HL-60/S4 (cell line): Measurements from ENCODE around the gene OR2D2.
"Not testable (repeated sequence)": the region's sequence is repeated elsewhere in the genome, so short reads cannot be mapped to it uniquely, and the experiment has no call there.

Source experiments
- in situ Hi-C: fragments of 300-500 bp; cut with MboI; formaldehyde crosslinking; loops from 2 replicates; pipeline ENCODE4 v1.14.3; 2022; ENCODE audit warnings: low sequenced_read_pairs

The OR2D2 gene, protein sequence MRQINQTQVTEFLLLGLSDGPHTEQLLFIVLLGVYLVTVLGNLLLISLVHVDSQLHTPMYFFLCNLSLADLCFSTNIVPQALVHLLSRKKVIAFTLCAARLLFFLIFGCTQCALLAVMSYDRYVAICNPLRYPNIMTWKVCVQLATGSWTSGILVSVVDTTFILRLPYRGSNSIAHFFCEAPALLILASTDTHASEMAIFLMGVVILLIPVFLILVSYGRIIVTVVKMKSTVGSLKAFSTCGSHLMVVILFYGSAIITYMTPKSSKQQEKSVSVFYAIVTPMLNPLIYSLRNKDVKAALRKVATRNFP

GRCh38 chr11:6892400-6892799 is at the start of gene OR2D2:
TSS of gene OR2D2 (minus strand) at chr11:6892500. CDS start at chr11:6892500, 0 bp downstream.
- in situ Hi-C loops, result no loop called here

DNA sequence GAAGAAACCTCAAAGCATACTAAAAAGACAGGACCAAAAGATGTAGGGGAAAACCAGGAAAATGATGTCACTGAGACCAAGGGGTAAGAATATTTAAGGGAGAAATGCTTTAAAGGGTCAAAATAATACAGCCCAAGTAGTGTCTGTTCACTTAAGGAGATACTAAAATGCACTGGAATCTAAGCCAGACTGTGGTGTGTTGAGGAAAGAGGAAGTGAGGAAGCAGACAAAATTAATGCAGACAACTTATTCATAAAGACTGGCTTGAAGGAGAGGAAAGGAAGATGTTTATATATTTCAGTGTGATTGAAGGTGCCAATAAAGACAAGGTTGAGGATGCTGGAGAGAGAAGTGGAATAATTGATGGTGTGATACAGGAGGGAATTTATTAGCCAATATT is 49.7 kb upstream of the OR2D2 start:
- in situ Hi-C loops, result no loop called here

- in situ Hi-C loops, result no loop called here
These were observed 39.8 kb upstream of the OR2D2 start for GRCh38 chr11:6932145-6932544.

DNA sequence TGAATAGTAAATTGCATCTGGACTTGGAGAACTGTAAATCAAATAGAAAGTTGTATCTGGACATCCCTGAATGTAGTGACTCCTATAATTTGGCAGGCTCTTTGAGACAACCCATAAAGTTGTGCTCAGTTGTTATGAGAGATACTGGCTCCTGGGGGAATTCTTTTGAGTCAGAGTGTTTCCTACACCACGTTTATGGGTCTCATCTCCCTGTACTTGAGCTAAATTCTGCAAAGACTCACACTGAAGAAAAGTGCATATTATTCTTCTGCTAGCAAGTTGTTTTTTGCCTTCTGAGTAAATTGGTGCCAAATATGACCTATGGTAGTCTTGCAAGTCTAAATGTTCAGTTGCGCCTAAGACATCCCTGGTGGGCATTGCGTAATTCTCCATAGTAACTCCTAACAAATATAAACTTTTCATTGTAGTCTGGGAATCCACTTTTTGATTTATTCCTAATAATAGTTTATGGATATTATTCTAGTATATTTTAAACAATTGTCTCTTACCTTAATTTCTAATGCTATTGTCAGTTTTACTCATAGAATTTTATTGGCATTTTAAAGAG is 38.9 kb upstream of the OR2D2 start:
- in situ Hi-C loops, result no loop called here

DNA sequence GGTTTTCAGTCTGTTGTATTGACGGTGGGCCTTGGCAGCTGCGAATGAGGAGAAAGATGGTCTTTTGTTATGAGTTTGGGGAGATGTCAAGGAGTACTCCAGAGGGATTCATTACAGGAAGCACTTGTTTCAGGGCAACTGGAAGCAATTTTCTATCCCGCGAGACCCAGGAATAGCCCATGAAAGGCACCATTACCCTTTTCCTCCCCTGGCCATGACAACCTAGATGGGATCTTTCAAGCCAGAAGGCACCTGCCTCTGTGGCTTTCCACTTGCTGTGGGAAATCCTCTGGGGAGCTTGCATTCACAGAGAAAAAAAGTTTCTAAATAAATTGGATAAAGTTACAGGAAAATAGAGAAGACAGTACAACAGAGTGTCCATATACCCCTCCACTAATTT is 36.6 kb upstream of the OR2D2 start:
- in situ Hi-C loops, result no loop called here

DNA sequence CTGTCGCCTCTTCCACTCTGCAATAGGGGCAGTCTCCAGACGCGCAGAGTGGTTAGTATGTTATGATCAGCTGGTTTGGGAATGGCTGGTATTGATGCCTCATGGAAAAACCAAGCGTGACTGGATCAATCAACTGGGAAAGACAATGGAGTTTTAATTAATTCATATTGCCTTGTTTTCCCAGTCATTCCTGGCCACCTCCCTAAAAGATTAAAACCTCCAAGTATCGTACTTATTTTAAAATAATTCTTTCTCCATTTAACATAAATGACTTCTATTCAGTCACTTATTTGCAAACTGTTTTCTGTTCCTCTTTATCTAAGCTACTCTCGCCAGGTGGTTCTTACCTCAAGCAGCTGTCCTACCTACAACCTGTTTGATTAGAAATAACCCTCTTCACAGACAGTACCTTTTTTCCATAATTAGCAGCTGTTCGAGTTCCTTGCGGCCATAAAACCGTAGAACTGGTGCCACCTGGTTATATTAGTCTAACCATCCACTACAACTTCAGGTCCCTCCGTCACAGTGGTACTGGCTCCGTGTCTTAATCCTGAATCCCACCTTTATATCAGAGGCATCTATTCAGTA is 34.8 kb upstream of the OR2D2 start:
- in situ Hi-C loops, result no loop called here

DNA sequence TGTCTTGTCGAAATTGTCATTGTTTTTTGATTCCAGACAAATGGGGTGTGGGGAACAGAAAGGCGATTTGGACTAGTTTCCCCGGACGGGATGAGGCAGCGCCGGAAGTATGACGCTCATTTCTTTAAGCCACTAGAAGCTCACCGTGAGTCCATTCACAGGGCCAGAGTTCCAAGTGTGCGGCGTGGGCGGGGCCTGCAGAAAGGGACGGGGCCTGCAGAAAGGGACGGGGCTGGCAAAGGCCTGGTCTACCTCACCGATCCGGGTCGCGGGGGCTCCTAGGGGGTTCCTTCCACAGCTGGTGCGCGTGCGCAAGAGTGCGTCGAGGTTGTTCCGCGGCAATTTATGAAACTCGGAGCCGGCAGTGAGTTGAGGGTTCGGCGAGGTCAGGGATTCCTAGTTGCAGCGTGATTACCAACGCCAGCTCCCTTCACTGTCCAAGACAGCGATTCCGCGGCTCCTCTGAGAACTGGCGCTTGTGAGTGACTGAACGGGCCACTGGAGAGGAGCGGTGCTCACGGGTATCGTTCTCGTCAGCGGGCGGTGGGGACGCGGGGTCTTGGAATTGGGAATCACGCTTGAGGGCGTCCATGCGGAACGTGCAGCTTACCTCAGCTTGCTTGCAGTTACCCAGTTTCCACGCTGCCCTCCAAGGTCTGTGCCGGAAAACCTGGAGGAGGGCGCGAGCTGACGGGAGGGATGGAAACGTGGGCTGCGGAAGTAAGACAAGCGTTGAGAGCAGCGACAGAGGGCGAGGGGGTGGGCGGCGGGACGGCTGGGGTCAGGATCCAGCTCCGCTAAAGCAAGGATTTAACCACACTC is 34.1 kb upstream of the OR2D2 start, which contains the start of gene ZNF215:
Gene ZNF215 (plus strand): TSS at position 219 of the 822 bp plus-strand sequence. CDS start 5,847 bp downstream, outside the sequence.
- in situ Hi-C loops, result no loop called here

DNA sequence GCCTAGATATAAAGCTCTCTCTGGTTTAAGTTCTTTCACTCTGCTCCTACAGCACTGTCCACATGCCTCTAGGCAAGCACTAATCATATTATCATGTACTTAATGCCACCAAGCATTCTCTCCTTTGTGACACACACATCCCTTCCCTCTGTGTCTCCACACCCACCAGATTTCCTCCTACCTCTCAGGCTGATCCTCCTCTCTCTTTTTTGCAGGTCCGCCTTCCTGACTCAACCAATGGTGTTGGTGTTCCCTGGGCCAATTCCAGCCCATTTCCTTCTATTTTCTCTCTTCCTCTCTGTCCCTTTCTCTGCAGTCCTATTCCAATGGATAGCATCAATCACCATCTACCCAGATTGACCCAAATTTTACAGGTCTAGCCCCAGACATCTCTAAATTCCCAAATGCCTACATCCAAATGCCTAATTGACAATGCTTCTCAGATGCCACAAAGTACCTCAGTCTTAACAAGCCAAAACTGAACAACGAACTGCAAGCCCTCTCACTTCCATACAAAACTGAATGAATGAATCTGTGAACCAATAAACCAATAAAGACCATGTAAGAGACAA is 33.4 kb upstream of the OR2D2 start:
- in situ Hi-C loops, result no loop called here

- in situ Hi-C loops, result no loop called here
These were observed 32.8 kb upstream of the OR2D2 start for GRCh38 chr11:6925007-6925577.

DNA sequence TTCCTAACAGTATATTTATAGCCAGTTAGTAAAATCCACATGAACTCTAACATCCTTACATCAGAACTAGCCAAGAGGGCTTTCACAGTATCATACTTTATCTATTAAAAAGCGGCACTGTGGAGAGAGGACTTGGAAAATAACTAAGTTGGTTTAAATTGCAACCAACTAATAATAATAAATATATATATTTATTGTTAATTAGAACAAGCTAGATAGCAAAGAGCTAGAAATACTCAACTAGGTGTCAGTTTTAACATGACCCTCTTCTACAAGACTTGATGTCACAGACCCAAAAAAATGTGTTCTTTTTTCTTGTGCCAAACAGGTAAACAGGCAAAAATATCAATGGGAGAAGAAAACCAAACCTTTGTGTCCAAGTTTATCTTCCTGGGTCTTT is 28.4 kb upstream of the OR2D2 start, which contains the start of gene OR2D3:
Gene OR2D3 (plus strand): TSS at position 301 of the 400 bp plus-strand sequence. CDS start 0 bp downstream, at position 301.
- in situ Hi-C loops, result no loop called here

DNA sequence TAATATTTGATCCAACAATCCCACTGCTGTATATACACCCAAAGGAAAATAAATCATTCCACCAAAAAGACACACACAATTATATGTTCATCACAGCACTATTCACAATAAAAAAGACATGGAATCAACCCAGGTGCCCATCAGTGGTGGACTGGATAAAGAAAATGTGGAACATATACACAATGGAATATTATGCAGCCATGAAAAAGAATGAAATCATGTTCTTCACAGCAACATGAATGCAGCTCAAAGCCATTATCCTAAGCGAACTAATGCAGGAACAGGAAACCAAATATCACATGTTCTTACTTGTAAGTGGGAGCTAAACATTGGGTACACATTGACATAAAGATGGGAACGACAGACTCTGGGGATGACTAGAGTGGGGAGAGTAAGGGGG is 27.4 kb upstream of the OR2D2 start:
- in situ Hi-C loops, result no loop called here

DNA sequence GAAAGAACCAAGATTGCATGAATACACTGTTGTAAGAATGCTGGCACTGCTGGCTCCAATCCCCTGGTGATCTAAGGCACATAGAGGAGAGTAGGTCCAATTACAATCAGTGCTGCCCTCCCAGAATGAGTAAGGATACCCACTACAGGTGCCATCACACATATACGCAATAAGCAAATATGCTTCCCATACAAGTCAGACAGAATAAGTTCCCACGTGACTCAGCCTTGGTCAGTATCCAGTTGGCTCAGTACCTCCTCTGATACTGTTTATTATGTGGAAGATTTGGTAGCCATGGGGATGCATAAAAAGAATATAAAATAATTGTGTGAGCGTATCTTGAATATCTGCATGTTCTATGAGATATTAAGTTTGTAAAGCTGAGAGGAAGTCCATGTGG is 19.6 kb upstream of the OR2D2 start:
- in situ Hi-C loops, result no loop called here

GRCh38 chr11:6911378-6911777 is 19.1 kb upstream of the OR2D2 start:
- in situ Hi-C loops, result no loop called here

GRCh38 chr11:6904804-6905203 is 12.5 kb upstream of the OR2D2 start:
- in situ Hi-C loops, result not testable (repeated sequence)

- in situ Hi-C loops, result no loop called here
These were observed 8.2 kb upstream of the OR2D2 start for GRCh38 chr11:6900327-6900999.

DNA sequence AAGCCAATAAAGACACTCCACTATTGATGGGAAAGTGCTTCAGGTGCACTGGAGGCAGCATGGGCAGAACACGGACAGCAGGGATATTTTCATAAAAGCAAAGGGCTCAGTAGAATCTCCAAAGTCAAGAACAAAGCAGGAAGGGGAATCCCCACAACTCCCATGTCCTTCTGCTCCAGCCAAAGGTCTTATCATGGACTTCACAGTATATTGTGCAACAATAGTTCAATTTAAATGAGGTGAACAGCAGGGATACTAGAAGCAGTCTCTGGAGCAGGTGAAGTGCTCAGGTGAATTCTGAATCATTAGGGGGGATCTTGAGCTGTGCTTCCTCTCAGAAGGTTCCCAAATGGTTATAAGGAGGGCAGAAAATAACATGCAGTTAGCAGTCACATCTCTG is 6.6 kb upstream of the OR2D2 start:
- in situ Hi-C loops, result no loop called here

DNA sequence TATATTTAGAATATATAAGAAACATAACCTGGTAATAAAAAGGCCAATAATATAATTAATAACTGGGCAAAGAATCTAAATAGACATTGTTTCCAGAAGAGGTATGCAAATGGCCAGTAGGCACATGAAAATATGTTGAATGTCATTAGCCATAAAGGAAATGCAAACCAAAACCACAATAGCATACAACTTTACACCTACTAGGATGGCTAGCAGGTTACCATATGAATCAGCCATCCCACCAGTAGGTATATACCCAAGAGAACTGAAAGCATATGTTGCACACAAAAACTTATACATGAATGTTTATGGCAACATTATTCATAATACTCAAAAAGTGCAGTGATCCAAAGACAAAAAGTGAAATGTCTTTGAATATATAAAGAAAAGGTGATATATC is 2.7 kb upstream of the OR2D2 start:
- in situ Hi-C loops, result no loop called here

DNA sequence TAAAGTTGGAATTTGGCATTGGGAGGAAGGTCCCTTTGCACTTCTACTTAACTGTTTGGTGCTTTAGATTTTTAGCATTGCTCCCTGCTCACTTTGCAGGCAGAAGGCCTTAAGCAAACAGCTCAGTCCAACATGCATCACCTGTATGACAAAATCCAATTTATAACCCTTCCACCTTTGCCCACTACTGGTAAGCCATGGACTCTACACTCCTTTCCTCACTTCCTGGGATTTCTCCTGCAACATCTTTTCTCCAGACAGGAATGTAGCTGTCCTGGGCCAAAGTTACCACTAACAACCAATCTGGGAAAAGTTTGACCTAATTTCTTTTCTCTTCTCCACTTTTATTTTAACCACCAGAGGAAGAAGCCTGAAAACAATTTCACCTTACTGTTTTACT is 1.8 kb upstream of the OR2D2 start:
- in situ Hi-C loops, result no loop called here

DNA sequence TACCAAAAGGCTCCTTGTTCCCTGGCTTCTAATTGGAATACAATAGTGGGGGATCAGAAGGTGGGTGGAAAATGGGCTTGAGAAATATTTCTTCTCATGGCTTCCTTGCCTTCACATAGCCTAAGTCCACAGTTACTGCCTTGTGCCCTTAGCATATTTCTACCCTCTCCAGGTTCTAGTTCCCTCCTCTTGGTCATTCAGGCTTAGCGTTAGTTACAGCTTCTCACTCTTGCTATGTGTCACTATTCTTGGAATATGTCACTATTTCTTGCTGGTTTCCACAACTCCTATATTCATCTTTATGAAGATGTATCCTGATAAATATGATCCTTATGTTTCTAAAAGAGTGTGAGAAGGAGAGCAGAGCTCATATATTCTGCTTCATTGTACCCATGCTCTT is 2.5 kb downstream of the OR2D2 start:
- in situ Hi-C loops, result no loop called here

- in situ Hi-C loops, result no loop called here
These were observed 3.5 kb downstream of the OR2D2 start for GRCh38 chr11:6888830-6889229.
